Upper lobe of left lung (tissue), 6 donors: ENCODE results near the gene ARFGAP1. TPM values are rescaled to one million over a fixed set of nuclear protein-coding genes. Genes with fewer than 3 reads are reported as not detected.

Experiments used
- ATAC-seq, 2 donors: fragments of 200-7000 bp; cut with Tn5 transposase; one replicate each; pipeline ENCODE4 v1.9.1; 2022; ENCODE audit warnings: mild to moderate bottlenecking in 2 of 2, moderate library complexity in 2 of 2; ENCODE audit not compliant: low FRiP score in 2 of 2
- DNase-seq, 2 donors: peaks; one replicate each; pipeline ENCODE4 v3.0.0-alpha.2; 2019 to 2020
- H3K27ac ChIP-seq, 4 donors: fragments of 200-600 bp; sonication (generic); one replicate each; pipeline ENCODE4 v1.5.1; 2016 to 2019
- H3K27me3 ChIP-seq, 4 donors: fragments of 200-600 bp; sonication (generic); one replicate each; pipeline ENCODE4 v1.5.1; 2017 to 2019
- H3K36me3 ChIP-seq, 4 donors: fragments of 200-600 bp; sonication (generic); one replicate each; pipeline ENCODE4 v1.5.1; 2016 to 2019
- H3K4me1 ChIP-seq, 4 donors: fragments of 200-600 bp; sonication (generic); one replicate each; pipeline ENCODE4 v1.5.1; 2018 to 2019
- H3K4me3 ChIP-seq, 4 donors: fragments of 200-600 bp; sonication (generic); one replicate each; pipeline ENCODE4 v1.5.1; 2017 to 2019; ENCODE audit warnings: mild to moderate bottlenecking in 2 of 4, moderate library complexity in 1 of 4
- H3K9me3 ChIP-seq, 4 donors: fragments of 200-600 bp; sonication (generic); one replicate each; pipeline ENCODE4 v1.5.1; 2018 to 2019
- CTCF ChIP-seq, 6 experiments: fragments of 450-650 bp in 4 of 6; fragments of 200-600 bp in 2 of 6; sonication (generic) in 2 of 6; IDR thresholded peaks; one replicate each; pipeline ENCODE4 v1.5.1; 2016 to 2019; ENCODE audit warnings: antibody characterized with exemption in 6 of 6
- EP300 ChIP-seq, 4 donors: sonication (generic); formaldehyde crosslinking; IDR thresholded peaks; one replicate each; pipeline ENCODE4 v1.5.1; 2017; ENCODE audit warnings: antibody characterized with exemption in 4 of 4, control low read depth in 2 of 4
- POLR2A ChIP-seq, 4 donors: fragments of 450-650 bp; IDR thresholded peaks; one replicate each; pipeline ENCODE4 v1.5.1; 2016 to 2017; ENCODE audit warnings: antibody characterized with exemption in 4 of 4, mild to moderate bottlenecking in 2 of 4
- POLR2AphosphoS5 ChIP-seq, 2 donors: sonication (generic); formaldehyde crosslinking; IDR thresholded peaks; one replicate each; pipeline ENCODE4 v1.5.1; 2017; ENCODE audit warnings: antibody characterized with exemption in 2 of 2
- WGBS, 2 donors: methylation state at CpG; one replicate each; pipeline ENCODE4 v1.1.5; 2017 to 2018; 5-methylcytosine and 5-hydroxymethylcytosine counted together
- total RNA-seq, 6 donors: library from RNA; depleted of rRNA in 4 of 6; stranded (reverse); fragments of >200 nt in 4 of 6; gene quantifications; one replicate each; pipeline versions ENCODE4 v1.1.0 to v1.2.1, GENCODE V29; 2016 to 2021
- donor health status: DM: no; HTN: no; CAD: no; lungs with moderate emphysema.
- donor health status: DM: no; HTN: yes; CAD: no; lungs with severe emphysema.

Gene ARFGAP1
- total RNA-seq, 6 donors from 2014 or later = 39.8 to 169 (median 84.7) TPM

- Histone ChIP-seq H3K27ac (no peak overlapping the region), H3K27me3 (peaks cover 0 to 17% (median 2%) of the 10 kb centered on the region in 4 donors), H3K36me3 (peaks cover under 1 to 14% (median 8%) of the 10 kb centered on the region in 4 donors), H3K9me3 (no peaks in the 10 kb centered on the region), H3K4me3 (no peak overlapping the region), H3K4me1 (peaks cover 0 to 6% (median 2%) of the 10 kb centered on the region in 4 donors)
- DNase-seq (peak in 1 of 2 donors; percentile 66), ATAC-seq (no peak)
- TF ChIP-seq POLR2AphosphoS5 (IDR thresholded peaks at IDR 0.05) = no peak
- no peak for TF ChIP-seq POLR2A (IDR thresholded peaks at IDR 0.05)
- no peak for TF ChIP-seq EP300 (IDR thresholded peaks at IDR 0.05)
- WGBS, 2 donors = 74% methylated on average over 11 of the region's 11 CpGs; no CpG with 5 or more reads in 1 of the 2 donors
Measured at GRCh38 chr20:63293456-63293855, 20.8 kb downstream of the ARFGAP1 start.

- peaks cover 0 to 9% (median 3%) of the 10 kb centered on the region in 4 donors for H3K36me3 ChIP-seq
- ATAC-seq = no peak
- DNase-seq = no peak
- H3K9me3 ChIP-seq = no peaks in the 10 kb centered on the region
- H3K4me1 ChIP-seq = peaks cover 0 to 6% (median 2%) of the 10 kb centered on the region in 4 donors
- no peak overlapping the region for H3K4me3 ChIP-seq
- 73 to 81% methylated on average over 6 to 13 of the region's 22 CpGs for WGBS, 2 donors
- peaks cover 0 to 17% (median 2%) of the 10 kb centered on the region in 4 donors for H3K27me3 ChIP-seq
- TF ChIP-seq POLR2AphosphoS5 (IDR thresholded peaks at IDR 0.05) (no peak), CTCF (IDR thresholded peaks at IDR 0.05) (no peak), POLR2A (IDR thresholded peaks at IDR 0.05) (no peak), EP300 (IDR thresholded peaks at IDR 0.05) (no peak)
- no peak overlapping the region for H3K27ac ChIP-seq
Measured at GRCh38 chr20:63293871-63294535, 21.4 kb downstream of the ARFGAP1 start.

GRCh38 chr20:63294536-63294900, 21.9 kb downstream of the ARFGAP1 start:
- no peaks in the 10 kb centered on the region for H3K9me3 ChIP-seq
- peaks cover 0 to 6% (median 2%) of the 10 kb centered on the region in 4 donors for H3K4me1 ChIP-seq
- WGBS, 2 donors = 80 to 93% methylated on average over 6 to 12 of the region's 12 CpGs
- TF ChIP-seq EP300 (IDR thresholded peaks at IDR 0.05) (no peak), POLR2AphosphoS5 (IDR thresholded peaks at IDR 0.05) (no peak), CTCF (IDR thresholded peaks at IDR 0.05) (no peak), POLR2A (IDR thresholded peaks at IDR 0.05) (no peak)
- H3K4me3 ChIP-seq = no peak overlapping the region
- peaks cover 0 to 17% (median 2%) of the 10 kb centered on the region in 4 donors for H3K27me3 ChIP-seq
- H3K36me3 ChIP-seq = peaks cover 0 to 3% (median under 1%) of the 10 kb centered on the region in 4 donors
- ATAC-seq (no peak), DNase-seq (peak in 1 of 2 donors; percentile 74)
- H3K27ac ChIP-seq = no peak overlapping the region

- no peaks in the 10 kb centered on the region for H3K36me3 ChIP-seq
- no peak for TF ChIP-seq POLR2AphosphoS5 (IDR thresholded peaks at IDR 0.05)
- no peak for TF ChIP-seq CTCF (IDR thresholded peaks at IDR 0.05)
- TF ChIP-seq POLR2A (IDR thresholded peaks at IDR 0.05) = no peak
- ATAC-seq = no peak
- WGBS, 2 donors = 40 to 55% methylated on average over 4 to 19 of the region's 19 CpGs
- DNase-seq = peak in 1 of 2 donors; percentile 74
- peaks cover 0 to 6% (median 2%) of the 10 kb centered on the region in 4 donors for H3K4me1 ChIP-seq
- no peaks in the 10 kb centered on the region for H3K9me3 ChIP-seq
- no peak overlapping the region for H3K27ac ChIP-seq
- H3K4me3 ChIP-seq = no peak overlapping the region
- H3K27me3 ChIP-seq = peaks cover 0 to 17% (median 2%) of the 10 kb centered on the region in 4 donors
Measured at GRCh38 chr20:63295018-63295417, 22.4 kb downstream of the ARFGAP1 start.

- peaks cover 0 to 17% (median 2%) of the 10 kb centered on the region in 4 donors for H3K27me3 ChIP-seq
Measured at GRCh38 chr20:63295422-63295821, 22.8 kb downstream of the ARFGAP1 start.

More at GRCh38 chr20:63295422-63295821, 22.8 kb downstream of the ARFGAP1 start:
- Histone ChIP-seq H3K27ac (no peak overlapping the region), H3K4me3 (no peak overlapping the region), H3K9me3 (no peaks in the 10 kb centered on the region), H3K4me1 (peaks cover 0 to 6% (median 2%) of the 10 kb centered on the region in 4 donors), H3K36me3 (no peaks in the 10 kb centered on the region)
- TF ChIP-seq POLR2A (IDR thresholded peaks at IDR 0.05) = no peak
- no peak for TF ChIP-seq CTCF (IDR thresholded peaks at IDR 0.05)
- no peak for TF ChIP-seq EP300 (IDR thresholded peaks at IDR 0.05)
- no peak for TF ChIP-seq POLR2AphosphoS5 (IDR thresholded peaks at IDR 0.05)
- WGBS, 2 donors = 39 to 45% methylated on average over 10 to 14 of the region's 17 CpGs
- DNase-seq = peak in 1 of 2 donors; percentile 57
- ATAC-seq = no peak
